HepG2 (cell line): ENCODE data around the gene TSHZ2. TPM values are rescaled to one million over a fixed set of nuclear protein-coding genes. Genes with fewer than 3 reads are reported as not detected.

Experiments
- ATAC-seq: fragments of 200-7000 bp; cut with Tn5 transposase; 3 replicates; pipeline ENCODE4 v1.9.1; 2020; ENCODE audit warnings: mild to moderate bottlenecking, moderate library complexity
- BruUV-seq: library from RNA; stranded (reverse); fragments of 400-500 nt; replicated peaks from 2 replicates; lab custom pipeline; 2021; lab: Mats Ljungman, UMichigan
- CTCF ChIA-PET: fragments of 300-600 bp; formaldehyde crosslinking; extraction: SDS; loops from one replicate; lab custom pipeline; 2021; ENCODE audit warnings: low total read pairs, inconsistent platforms, low intra/inter-chr PET ratio; lab: Yijun Ruan, JAX
- POLR2A ChIA-PET: fragments of 350-600 bp; sonication (Branson Sonifier 250); formaldehyde crosslinking; loops from one replicate; lab custom pipeline; 2020; ENCODE audit warnings: antibody characterized with exemption, inconsistent platforms; lab: Yijun Ruan, JAX
- DNase-seq: peaks from one replicate; pipeline ENCODE4 v3.0.0-alpha.2; 2015; ENCODE audit warnings: low spot score
- FAIRE-seq: peaks from 3 replicates; lab custom pipeline; 2011; peaks lifted over from hg19 to GRCh38; lab: Jason Lieb, UNC
- H2AFZ ChIP-seq: one replicate; pipeline ENCODE4 v1.6.1; 2011; ENCODE audit warnings: low read length, inconsistent platforms
- H3K27ac ChIP-seq: fragments of 300-600 bp; 3 replicates; pipeline ENCODE4 v1.8.0; 2011; ENCODE audit warnings: mixed run types, mild to moderate bottlenecking, mixed read lengths, low read length, inconsistent platforms; ENCODE audit not compliant: insufficient read depth; ENCODE audit errors: extremely low read length
- H3K27me3 ChIP-seq, 2 experiments: fragments of 200-600 bp in 1 of 2; 2 replicates in 1 of 2; 3 replicates in 1 of 2; pipeline versions ENCODE4 v1.6.0 to v1.8.0; 2011; ENCODE audit warnings: low read length in 2 of 2, mild to moderate bottlenecking in 2 of 2, moderate library complexity in 2 of 2, inconsistent platforms in 1 of 2; ENCODE audit not compliant: insufficient read depth in 2 of 2, control insufficient read depth in 1 of 2
- H3K36me3 ChIP-seq, 2 experiments: fragments of 200-600 bp in 1 of 2; replicated peaks in 1 of 2; 2 replicates in 1 of 2; 3 replicates in 1 of 2; pipeline versions ENCODE4 v1.5.1 to v1.8.0; 2011; ENCODE audit warnings: low read length in 2 of 2, inconsistent platforms in 1 of 2; ENCODE audit not compliant: insufficient read depth in 2 of 2, control insufficient read depth in 1 of 2
- H3K4me1 ChIP-seq: 2 replicates; pipeline ENCODE4 v1.5.1; 2012; ENCODE audit warnings: low read length, inconsistent platforms; ENCODE audit not compliant: insufficient read depth
- H3K4me2 ChIP-seq: 2 replicates; pipeline ENCODE4 v1.6.0; 2011; ENCODE audit warnings: low read depth, low read length, inconsistent platforms
- H3K4me3 ChIP-seq, 3 experiments: fragments of 200-600 bp in 1 of 3; sonication (generic), shearing (Covaris generic) in 1 of 3; replicated peaks in 1 of 3; 2 replicates each; pipeline ENCODE4 v1.5.1; 2011 to 2016; ENCODE audit warnings: low read length in 3 of 3, inconsistent platforms in 2 of 3, low read depth in 2 of 3, mild to moderate bottlenecking in 2 of 3, control low read depth in 1 of 3, mixed read lengths in 1 of 3; ENCODE audit not compliant: insufficient read depth in 1 of 3
- H3K79me2 ChIP-seq: one replicate; pipeline ENCODE4 v1.6.1; 2011; ENCODE audit warnings: low read length, inconsistent platforms; ENCODE audit not compliant: insufficient read depth
- H3K9ac ChIP-seq: 2 replicates; pipeline ENCODE4 v1.6.0; 2011; ENCODE audit warnings: mild to moderate bottlenecking, low read depth, low read length, inconsistent platforms; ENCODE audit not compliant: insufficient read depth
- H3K9me3 ChIP-seq: 2 replicates; pipeline ENCODE4 v1.5.1; 2012; ENCODE audit warnings: mild to moderate bottlenecking, low read length
- H4K20me1 ChIP-seq: 2 replicates; pipeline ENCODE4 v1.6.0; 2011; ENCODE audit warnings: inconsistent platforms, mild to moderate bottlenecking, low read length, moderate library complexity; ENCODE audit not compliant: insufficient read depth
- ATF7-NPFF ChIP-seq: sonication (generic); formaldehyde crosslinking; IDR thresholded peaks from 2 replicates; pipeline ENCODE4 v1.8.1; 2023; ENCODE audit warnings: mild to moderate bottlenecking, low read depth, missing genetic modification reagents, moderate library complexity
- CC2D1A ChIP-seq: sonication (generic); formaldehyde crosslinking; IDR thresholded peaks from 2 replicates; pipeline ENCODE4 v1.8.1; 2023; ENCODE audit warnings: mild to moderate bottlenecking, missing genetic modification reagents
- KLF16 ChIP-seq, 2 experiments: sonication (generic) in 1 of 2; formaldehyde crosslinking in 1 of 2; IDR thresholded peaks; 2 replicates each; pipeline versions ENCODE4 v1.6.1 to v1.8.0; 2016 to 2023; ENCODE audit warnings: missing genetic modification reagents in 2 of 2, missing compliant biosample characterization in 1 of 2
- MEIS1 ChIP-seq: sonication (generic); formaldehyde crosslinking; IDR thresholded peaks from 2 replicates; pipeline ENCODE4 v1.9.0; 2021; ENCODE audit warnings: mild to moderate bottlenecking, missing genetic modification reagents, moderate library complexity, borderline replicate concordance
- NCOA2 ChIP-seq: sonication (generic); formaldehyde crosslinking; IDR thresholded peaks from 2 replicates; pipeline ENCODE4 v1.8.0; 2022; ENCODE audit warnings: inconsistent platforms
- REXO4 ChIP-seq: sonication (generic); formaldehyde crosslinking; IDR thresholded peaks from 2 replicates; pipeline ENCODE4 v1.8.0; 2022; ENCODE audit warnings: missing genetic modification reagents, mild to moderate bottlenecking, borderline replicate concordance
- SMYD3 ChIP-seq: sonication (generic); formaldehyde crosslinking; IDR thresholded peaks from 2 replicates; pipeline ENCODE4 v1.8.1; 2023; ENCODE audit warnings: mild to moderate bottlenecking, missing genetic modification reagents
- TSC22D2 ChIP-seq: sonication (generic); formaldehyde crosslinking; IDR thresholded peaks from 2 replicates; pipeline ENCODE4 v1.5.1; 2020; ENCODE audit warnings: missing genetic modification reagents, mild to moderate bottlenecking, borderline replicate concordance
- ZBTB1 ChIP-seq: sonication (generic); formaldehyde crosslinking; IDR thresholded peaks from 2 replicates; pipeline ENCODE4 v1.4.0; 2020; ENCODE audit warnings: missing genetic modification reagents, borderline replicate concordance
- ZFX ChIP-seq: sonication (generic); formaldehyde crosslinking; IDR thresholded peaks from 2 replicates; pipeline ENCODE4 v1.4.0; 2020; ENCODE audit warnings: mild to moderate bottlenecking, low read depth, missing genetic modification reagents, moderate library complexity
- ZNF224 ChIP-seq: sonication (generic); formaldehyde crosslinking; IDR thresholded peaks from 2 replicates; pipeline ENCODE4 v1.5.0; 2020; ENCODE audit warnings: mild to moderate bottlenecking, missing genetic modification reagents
- ZNF674 ChIP-seq: sonication (generic); formaldehyde crosslinking; IDR thresholded peaks from 2 replicates; pipeline ENCODE4 v1.5.0; 2020; ENCODE audit warnings: low read depth, mild to moderate bottlenecking, missing genetic modification reagents
- ZNF782 ChIP-seq: sonication (generic); formaldehyde crosslinking; IDR thresholded peaks from 2 replicates; pipeline ENCODE4 v1.4.0; 2020; ENCODE audit warnings: missing genetic modification reagents, mild to moderate bottlenecking, borderline replicate concordance
- WGBS: methylation state at CpG from one replicate; pipeline ENCODE4 v1.1.6; 2017; ENCODE audit warnings: low lambda C conversion rate; 5-methylcytosine and 5-hydroxymethylcytosine counted together
- in situ Hi-C: cut with HindIII; loops from 2 replicates; pipeline ENCODE4 v1.10.0; 2017; ENCODE audit warnings: low pct_unique_long_range_greater_than_20kb; ENCODE audit not compliant: extremely low pct_ligation_motif_present
- intact Hi-C: fragments of 100-400 bp; cut with micrococcal nuclease; formaldehyde crosslinking; loops from one replicate; pipeline ENCODE4 v1.10.0; 2022; ENCODE audit not compliant: unreplicated experiment
- polyA plus RNA-seq, 8 experiments: library from polyadenylated mRNA; depleted of rRNA in 3 of 8; stranded (reverse) in 7 of 8; unstranded in 1 of 8; fragments of >200 nt; fragmentation: Illumina TruSeq in 4 of 8; extraction: Trizol in 4 of 8; gene quantifications; 2 replicates each; pipeline versions ENCODE4 v1.2.1 to v1.2.3, GENCODE V29; 2011 to 2016; ENCODE audit warnings: low read depth in 4 of 8, missing spikeins in 1 of 8, mixed read lengths in 1 of 8; ENCODE audit not compliant: insufficient read depth in 1 of 8
- total RNA-seq, 5 experiments: library from RNA; depleted of rRNA; stranded (reverse); fragments of >200 nt; fragmentation: Illumina TruSeq; extraction: Trizol; gene quantifications; 2 replicates each; pipeline ENCODE4 v1.2.3, GENCODE V29; 2016; ENCODE audit warnings: low read depth in 1 of 5

Gene TSHZ2
- total and polyA plus RNA-seq, 2 of the 13 experiments (the other 11 are each of a cell fraction or from before 2014, with no cell fraction given): 0.01 TPM; not detected in 1

GRCh38 chr20:53186635-53187034, 214.5 kb downstream of the TSHZ2 start:
- Histone ChIP-seq H3K9me3 (no peaks in the 10 kb centered on the region), H3K9ac (no peak overlapping the region), H3K4me1 (no peaks in the 10 kb centered on the region), H4K20me1 (no peaks in the 10 kb centered on the region), H3K4me3 (no peak overlapping the region), H3K4me2 (no peak overlapping the region), H3K79me2 (no peaks in the 10 kb centered on the region), H3K27me3 (no peaks in the 10 kb centered on the region), H3K36me3 (no peaks in the 10 kb centered on the region), H3K27ac (no peak overlapping the region), H2AFZ (no peak overlapping the region)
- in situ Hi-C loops (no loop called here), intact Hi-C loops (no loop called here)
- POLR2A ChIA-PET: no interaction called here
- no peak for ATAC-seq
- TF ChIP-seq KLF16 (CRISPR knock-in tag; IDR thresholded peaks at IDR 0.05) (no peak), ZNF782 (CRISPR knock-in tag) (no peak), ZBTB1 (CRISPR knock-in tag) (no peak), TSC22D2 (no peak)
- FAIRE-seq: no peak
- CTCF ChIA-PET: no interaction called here
- WGBS: 25% methylated on average over 6 of the region's 6 CpGs
- no TSS peak for BruUV-seq
- DNase-seq: no peak

DNA sequence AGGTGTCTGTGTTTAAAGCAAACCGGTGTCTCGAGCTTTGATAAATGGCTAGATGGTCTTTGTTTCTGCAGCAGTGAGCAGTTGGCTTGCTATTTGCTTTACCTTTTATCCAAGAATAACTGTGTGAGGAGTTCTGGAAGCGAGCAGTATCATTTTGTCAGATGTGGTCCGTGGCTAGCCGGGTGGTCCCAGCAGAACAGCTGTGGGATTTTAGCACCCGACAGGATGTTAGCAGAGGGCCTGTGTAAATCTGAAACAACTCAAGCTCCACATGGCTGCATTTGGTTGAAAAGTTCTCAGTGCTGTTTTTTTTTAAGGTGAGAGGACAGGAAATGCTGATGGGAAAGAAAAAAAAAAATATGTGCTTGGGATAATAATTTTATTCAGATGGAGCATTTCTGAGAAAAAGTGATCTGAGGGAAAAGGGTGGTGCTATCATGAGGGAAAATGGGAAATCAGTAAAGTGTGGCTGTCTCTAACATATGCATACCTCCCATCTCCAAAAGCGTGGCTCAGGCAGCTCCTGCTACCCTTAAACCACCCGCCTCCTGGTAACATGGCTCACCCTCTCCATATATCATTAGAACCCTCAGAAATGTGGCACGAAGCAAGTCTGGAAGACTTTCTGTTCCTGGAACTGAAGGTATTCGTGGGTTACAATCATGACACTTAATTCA, 215.4 kb downstream of the TSHZ2 start:
- Histone ChIP-seq H3K9ac (no peak overlapping the region), H3K9me3 (no peaks in the 10 kb centered on the region), H4K20me1 (no peaks in the 10 kb centered on the region), H3K4me1 (no peaks in the 10 kb centered on the region), H2AFZ (no peak overlapping the region), H3K27me3 (no peaks in the 10 kb centered on the region), H3K79me2 (no peaks in the 10 kb centered on the region), H3K4me2 (no peak overlapping the region), H3K36me3 (no peaks in the 10 kb centered on the region), H3K27ac (no peak overlapping the region), H3K4me3 (no peak overlapping the region)
- in situ Hi-C loops (no loop called here), intact Hi-C loops (no loop called here)
- FAIRE-seq (no peak), ATAC-seq (no peak), DNase-seq (no peak)
- no peak for TF ChIP-seq ZNF674 (CRISPR knock-in tag)
- TF ChIP-seq ZFX: no peak
- TF ChIP-seq CC2D1A (CRISPR knock-in tag): no peak
- no peak for TF ChIP-seq NCOA2 (CRISPR knock-in tag)
- no peak for TF ChIP-seq REXO4 (CRISPR knock-in tag)
- TF ChIP-seq SMYD3 (CRISPR knock-in tag): no peak
- no peak for TF ChIP-seq ZNF224 (CRISPR knock-in tag)
- TF ChIP-seq ATF7-NPFF (CRISPR knock-in tag): no peak
- no peak for TF ChIP-seq MEIS1 (CRISPR knock-in tag)
- BruUV-seq: no TSS peak
- CTCF ChIA-PET: no interaction called here
- POLR2A ChIA-PET: no interaction called here
- 30% methylated on average over 10 of the region's 10 CpGs for WGBS
